ENCODE results near the gene KLHDC1.
A peak's percentile ranks its signal among the peaks of the same experiment; 100 is the strongest.
"Not testable (repeated sequence)": the region's sequence is repeated elsewhere in the genome, so short reads cannot be mapped to it uniquely, and the experiment has no call there.

Gene KLHDC1

GRCh38 chr14:49727171-49727570 is 34.3 kb downstream of the KLHDC1 start:
- DNase-seq, result no peak

GRCh38 chr14:49732896-49733295 is 40.0 kb downstream of the KLHDC1 start:
- no peak for DNase-seq

- no peak for DNase-seq
Observed at GRCh38 chr14:49733836-49734235, 40.9 kb downstream of the KLHDC1 start.

DNA sequence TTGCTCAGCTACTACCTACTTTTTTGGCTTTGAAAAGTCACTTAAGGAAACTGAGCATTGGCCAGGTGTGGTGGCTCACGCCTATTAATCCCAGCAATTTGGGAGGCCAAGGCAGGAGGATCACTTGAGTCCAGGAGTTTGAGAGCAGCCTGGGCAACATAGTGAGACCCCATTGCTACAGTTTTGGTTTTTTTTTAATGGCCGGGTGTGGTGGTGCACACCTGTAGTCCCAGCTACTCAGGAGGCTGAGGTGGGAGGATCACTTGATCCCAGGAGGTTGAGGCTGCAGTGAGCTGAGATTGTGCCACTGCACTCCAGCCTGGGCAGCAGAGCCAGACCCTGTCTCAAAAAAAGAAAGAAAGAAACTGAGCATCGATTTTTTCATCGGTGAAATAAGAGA is 42.7 kb downstream of the KLHDC1 start:
- DNase-seq, result not testable (repeated sequence)

DNA sequence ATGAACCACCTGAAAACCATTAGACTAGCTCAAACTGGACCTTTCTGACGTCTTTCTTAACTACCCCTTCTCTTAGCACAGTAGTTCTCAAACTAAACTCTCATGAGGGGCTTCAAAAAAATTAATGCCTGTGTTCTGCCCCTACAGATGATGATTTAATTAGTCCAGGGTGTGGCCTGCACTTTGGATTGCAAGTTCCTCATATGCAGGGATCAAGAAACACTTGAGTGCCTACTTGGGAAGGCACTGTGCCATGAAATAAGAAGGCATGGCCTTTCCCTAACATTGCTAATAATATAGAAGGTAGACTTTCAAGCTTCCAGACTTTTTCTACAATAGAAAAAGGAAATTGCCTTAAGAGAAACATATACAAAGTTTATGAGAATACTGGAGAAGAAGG is 52.3 kb downstream of the KLHDC1 start:
- no peak for DNase-seq

- DNase-seq, result not testable (repeated sequence)
Observed at GRCh38 chr14:49746476-49746875, 53.6 kb downstream of the KLHDC1 start.

DNA sequence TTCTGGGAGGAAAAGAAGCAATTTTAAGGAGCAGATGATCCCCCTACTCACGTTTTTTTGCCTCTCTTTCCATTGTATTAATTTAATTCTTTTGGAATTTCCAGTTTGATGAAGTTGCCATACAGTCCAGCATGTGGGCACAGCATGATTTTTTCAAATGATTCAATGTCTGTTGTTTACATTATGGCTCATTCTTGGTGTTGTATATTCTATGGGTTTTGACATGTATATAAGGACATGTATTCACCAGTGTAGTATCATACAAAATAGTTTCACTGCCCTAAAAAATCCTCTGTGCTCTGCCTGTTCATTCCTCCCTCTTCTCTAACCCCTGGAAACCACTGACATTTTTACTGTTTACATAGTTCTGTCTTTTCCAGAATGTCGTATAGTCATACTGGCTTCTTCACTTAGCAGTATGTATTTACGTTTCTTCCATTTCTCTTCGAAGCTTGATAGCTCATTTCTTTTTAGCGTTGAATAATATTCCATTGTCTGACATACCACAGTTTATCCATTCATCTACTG is 61.7 kb downstream of the KLHDC1 start:
- no peak for DNase-seq

DNA sequence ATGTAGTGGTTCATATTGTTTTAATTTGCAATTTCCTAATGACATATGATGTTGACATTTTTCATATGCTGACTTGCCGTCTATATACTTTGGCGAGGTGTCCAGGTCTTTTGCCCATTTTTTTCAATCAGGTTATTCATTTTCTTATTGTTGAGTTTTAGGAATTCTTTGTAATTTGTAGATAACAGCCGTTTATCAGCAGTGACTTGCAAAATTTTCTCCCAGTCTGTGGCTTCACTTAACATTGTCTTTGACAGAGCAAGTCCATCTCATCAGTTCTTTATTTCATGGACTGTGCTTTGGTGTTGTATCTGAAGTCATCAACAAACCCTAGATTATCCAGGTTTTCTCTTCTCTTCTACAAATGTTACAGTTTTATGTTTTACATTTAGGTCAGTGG is 62.5 kb downstream of the KLHDC1 start:
- DNase-seq, result no peak

GRCh38 chr14:49761839-49762551 is 69.1 kb downstream of the KLHDC1 start:
- DNase-seq, result no peak

DNA sequence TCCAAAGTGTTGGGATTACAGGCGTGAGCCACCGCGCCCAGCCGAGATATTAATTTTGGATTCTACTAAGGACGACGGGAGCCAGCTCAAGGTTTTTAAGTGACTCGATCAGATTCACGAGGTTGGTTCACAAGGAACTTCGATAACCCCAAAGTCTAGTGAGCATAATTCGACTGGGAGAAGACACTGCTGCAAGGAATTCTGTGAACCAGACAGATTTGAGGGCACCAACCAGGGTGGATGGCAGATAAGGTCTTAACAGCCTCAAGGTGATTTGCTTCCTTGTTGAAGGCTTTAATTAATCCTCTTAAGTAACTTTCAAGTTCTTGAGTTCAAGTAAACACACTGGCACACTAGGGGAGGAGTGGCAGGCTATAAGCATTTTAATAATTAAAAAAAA is 73.9 kb downstream of the KLHDC1 start:
- no peak for DNase-seq

DNA sequence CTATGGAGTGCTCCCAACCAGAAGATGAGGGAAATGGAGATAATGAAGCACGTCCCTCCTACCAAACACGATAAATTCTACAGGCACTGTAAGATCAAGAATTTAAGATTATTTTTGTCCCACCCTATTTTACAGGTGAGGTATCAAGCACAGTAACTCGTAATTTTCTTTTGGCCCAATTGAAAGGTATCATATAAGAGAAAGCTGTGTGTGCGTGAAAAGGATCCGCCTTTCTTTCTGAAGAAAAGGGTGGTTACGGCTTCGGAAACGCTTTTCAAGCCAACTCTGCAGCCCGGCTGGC is 74.3 kb downstream of the KLHDC1 start:
- no peak for DNase-seq

DNA sequence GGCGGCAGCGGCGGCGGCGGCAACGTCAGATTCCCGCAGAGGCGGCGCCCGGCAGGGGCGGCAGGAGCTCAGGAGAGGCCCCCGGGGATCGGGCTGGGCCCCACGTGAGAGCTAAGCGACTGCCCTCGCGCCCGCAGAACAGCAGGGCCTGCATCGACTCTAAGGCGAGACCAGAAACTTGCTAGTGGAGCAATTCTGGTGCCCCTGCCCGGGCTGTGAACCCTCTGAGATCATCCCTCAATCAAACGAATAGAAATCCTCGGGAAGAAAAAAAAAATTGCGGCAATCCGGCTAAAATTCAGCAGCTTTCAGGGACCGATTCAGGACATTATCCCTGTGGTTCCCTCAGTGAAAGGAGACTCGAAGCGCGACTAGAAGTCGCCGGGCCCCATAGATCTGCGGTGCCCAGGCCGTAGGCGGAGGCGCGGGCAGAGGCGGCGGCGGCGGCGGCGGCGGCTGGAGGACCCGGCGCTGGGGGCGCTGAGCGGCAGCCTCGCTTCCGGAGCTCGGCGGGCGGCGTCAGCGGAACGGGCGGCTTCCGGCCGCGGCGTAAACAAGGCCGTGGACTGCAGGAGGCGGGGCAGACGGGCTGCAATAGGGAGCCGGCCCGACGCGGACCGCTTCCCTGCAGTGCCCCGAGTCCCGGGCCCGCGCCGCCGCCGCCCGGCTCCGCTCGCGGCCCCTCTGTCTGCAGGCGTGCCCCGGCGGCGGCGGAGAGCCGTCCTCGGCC is 74.8 kb downstream of the KLHDC1 start, which contains the start of gene KLHDC2:
TSS of gene KLHDC2 (plus strand) at position 583 of the 730 bp plus-strand sequence. CDS start 316 bp downstream, outside the sequence.
- peak; percentile 89 for DNase-seq

DNA sequence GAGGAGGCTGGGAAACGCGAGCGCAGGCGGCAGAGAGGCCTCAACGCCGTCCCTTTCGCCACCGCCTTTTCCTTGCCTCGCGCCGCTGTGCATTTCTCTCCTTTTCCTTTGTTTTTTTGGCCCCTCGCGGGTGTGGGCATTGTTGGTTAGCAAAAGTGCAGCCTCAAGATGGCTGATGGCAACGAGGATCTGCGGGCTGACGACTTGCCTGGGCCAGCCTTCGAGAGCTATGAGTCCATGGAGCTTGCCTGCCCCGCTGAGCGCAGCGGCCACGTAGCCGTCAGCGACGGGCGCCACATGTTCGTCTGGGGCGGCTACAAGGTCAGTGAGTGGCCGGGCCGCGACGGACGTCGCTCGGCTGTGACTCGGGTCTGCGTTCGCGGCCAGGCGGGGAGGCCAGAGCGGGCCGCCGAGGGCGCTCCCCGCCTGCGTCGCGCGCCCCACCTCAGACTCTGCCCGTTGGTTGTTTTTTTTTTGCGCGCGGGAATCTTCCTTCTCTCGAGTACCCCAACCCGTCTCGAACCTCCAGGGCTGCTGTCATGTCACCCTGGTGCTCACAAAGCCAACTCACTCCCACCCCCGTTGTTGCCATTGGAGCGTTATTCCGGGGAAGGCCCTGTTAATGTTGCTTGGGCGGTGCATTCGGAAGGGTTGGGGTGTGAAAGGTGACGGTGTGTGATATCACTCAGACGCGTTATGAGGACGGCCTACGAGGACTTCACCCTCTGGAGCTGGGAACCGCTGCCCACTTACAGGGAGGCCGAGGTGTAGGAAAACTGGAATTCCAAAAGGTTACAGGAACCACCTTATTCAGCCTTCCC is 75.6 kb downstream of the KLHDC1 start:
- peak; percentile 81 for DNase-seq

- DNase-seq, result no peak
Observed at GRCh38 chr14:49769171-49769570, 76.3 kb downstream of the KLHDC1 start.

GRCh38 chr14:49769581-49770211 is 76.8 kb downstream of the KLHDC1 start:
- no peak for DNase-seq

GRCh38 chr14:49770212-49770817 is 77.4 kb downstream of the KLHDC1 start:
- no peak for DNase-seq

- not testable (repeated sequence) for DNase-seq
Observed at GRCh38 chr14:49771691-49772090, 78.8 kb downstream of the KLHDC1 start.

- no peak for DNase-seq
Observed at GRCh38 chr14:49774106-49774505, 81.2 kb downstream of the KLHDC1 start.

DNA sequence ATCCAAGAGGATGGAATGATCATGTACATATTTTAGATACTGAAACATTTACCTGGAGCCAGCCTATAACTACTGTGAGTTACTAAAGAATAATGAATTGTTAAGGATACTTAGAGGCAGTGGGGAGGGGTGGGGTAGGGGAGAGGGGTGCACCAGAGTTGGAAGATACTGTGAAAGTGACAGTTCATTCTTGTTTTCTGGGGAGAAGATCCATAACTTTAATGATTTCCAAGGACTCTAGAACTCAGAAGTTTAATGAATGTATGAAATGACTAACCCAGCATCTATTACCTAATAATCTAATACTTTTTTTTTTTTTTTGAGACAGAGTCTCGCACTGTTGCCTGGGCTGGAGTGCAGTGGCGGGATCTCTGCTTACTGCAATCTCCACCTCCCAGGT is 85.5 kb downstream of the KLHDC1 start:
- DNase-seq, result no peak

- not testable (repeated sequence) for DNase-seq
Observed at GRCh38 chr14:49781040-49781439, 88.1 kb downstream of the KLHDC1 start.

- no peak for DNase-seq
Observed at GRCh38 chr14:49783394-49784014, 90.6 kb downstream of the KLHDC1 start.

- no peak for DNase-seq
Observed at GRCh38 chr14:49786315-49786714, 93.4 kb downstream of the KLHDC1 start.

All from CD4-positive, alpha-beta T cell treated with Interleukin-10 for 1 hour (primary cell).